ENCODE results near the gene MTIF3. TPM values are rescaled to one million over a fixed set of nuclear protein-coding genes. Genes with fewer than 3 reads are reported as not detected.

MTIF3 gene
- polyA plus RNA-seq, 1 donor (not counting 4 experiments of a cell fraction or from before 2014, with no cell fraction given): 56.1 TPM

GRCh38 chr13:27432611-27433210, 17.7 kb downstream of the MTIF3 start:
- H3K79me2 ChIP-seq (ENCODE audit: control insufficient read depth, insufficient read depth, low read length): peaks cover 11% of the 10 kb centered on the region
- H3K9me1 ChIP-seq (ENCODE audit: control insufficient read depth, extremely low read depth, insufficient read depth, low read length): no peaks in the 10 kb centered on the region
- peaks cover 13 to 34% of the 10 kb centered on the region in 2 experiments for H3K36me3 ChIP-seq (ENCODE audit: control insufficient read depth in 2 of 2, extremely low read depth in 1 of 2, insufficient read depth in 2 of 2, low read length in 2 of 2)
- H3K4me3 ChIP-seq (ENCODE audit: control insufficient read depth in 2 of 3, extremely low read depth in 1 of 3, insufficient read depth in 2 of 3, low read depth in 1 of 3, low read length in 3 of 3): no peak overlapping the region
- H3K27ac ChIP-seq (ENCODE audit: control insufficient read depth, insufficient read depth, low read length): no peak overlapping the region
- no peaks in the 10 kb centered on the region for H3K9me3 ChIP-seq (ENCODE audit: control insufficient read depth, low read depth, low read length)
- dilution Hi-C loops (cut with MboI; ENCODE audit: extremely low pct_ligation_motif_present, low sequenced_read_pairs): no loop called here
- no peak overlapping the region for H3K4me2 ChIP-seq (ENCODE audit: control insufficient read depth, extremely low read depth, insufficient read depth, low read depth, low read length)
- FAIRE-seq (no peak), DNase-seq (ENCODE audit: low read depth, low spot score) (no peak)
- no peaks in the 10 kb centered on the region for H4K20me1 ChIP-seq (ENCODE audit: control insufficient read depth, extremely low read depth, insufficient read depth, low read length)
- no peak overlapping the region for H2AFZ ChIP-seq (ENCODE audit: control insufficient read depth, low read length)
- H3K4me1 ChIP-seq (ENCODE audit: control insufficient read depth, extremely low read depth, insufficient read depth, low read length): peaks cover 3% of the 10 kb centered on the region
- no peak overlapping the region for H3K9ac ChIP-seq (ENCODE audit: control insufficient read depth, extremely low read depth, insufficient read depth, low read length)
- TF ChIP-seq EZH2 (IDR thresholded peaks at IDR 0.05; ENCODE audit: low read length): no peak
- H3K27me3 ChIP-seq (ENCODE audit: control insufficient read depth, extremely low read depth, insufficient read depth, low read length): no peaks in the 10 kb centered on the region

- no peak overlapping the region for H3K4me3 ChIP-seq (ENCODE audit: control insufficient read depth in 2 of 3, extremely low read depth in 1 of 3, insufficient read depth in 2 of 3, low read depth in 1 of 3, low read length in 3 of 3)
- peaks cover 15% of the 10 kb centered on the region for H3K79me2 ChIP-seq (ENCODE audit: control insufficient read depth, insufficient read depth, low read length)
- no peaks in the 10 kb centered on the region for H3K9me3 ChIP-seq (ENCODE audit: control insufficient read depth, low read depth, low read length)
- dilution Hi-C loops (cut with MboI; ENCODE audit: extremely low pct_ligation_motif_present, low sequenced_read_pairs): no loop called here
- no peak overlapping the region for H3K9ac ChIP-seq (ENCODE audit: control insufficient read depth, extremely low read depth, insufficient read depth, low read length)
- H3K9me1 ChIP-seq (ENCODE audit: control insufficient read depth, extremely low read depth, insufficient read depth, low read length): no peaks in the 10 kb centered on the region
- no peak overlapping the region for H2AFZ ChIP-seq (ENCODE audit: control insufficient read depth, low read length)
- peaks cover 8% of the 10 kb centered on the region for H3K4me1 ChIP-seq (ENCODE audit: control insufficient read depth, extremely low read depth, insufficient read depth, low read length)
- DNase-seq (ENCODE audit: low read depth, low spot score): no peak
- no peaks in the 10 kb centered on the region for H4K20me1 ChIP-seq (ENCODE audit: control insufficient read depth, extremely low read depth, insufficient read depth, low read length)
- no peak for TF ChIP-seq EZH2 (IDR thresholded peaks at IDR 0.05; ENCODE audit: low read length)
- no peak for TF ChIP-seq CTCF (optimal IDR thresholded peaks at IDR 0.05 in 1 of 3, IDR thresholded peaks at IDR 0.05 in 1 of 3, conservative IDR thresholded peaks at IDR 0.05 in 1 of 3; ENCODE audit: extremely low read depth in 1 of 3, insufficient read depth in 2 of 3, low read length in 3 of 3)
- H3K4me2 ChIP-seq (ENCODE audit: control insufficient read depth, extremely low read depth, insufficient read depth, low read depth, low read length): no peak overlapping the region
- FAIRE-seq: no peak
- no peak overlapping the region for H3K27ac ChIP-seq (ENCODE audit: control insufficient read depth, insufficient read depth, low read length)
- peaks cover 13 to 34% of the 10 kb centered on the region in 2 experiments for H3K36me3 ChIP-seq (ENCODE audit: control insufficient read depth in 2 of 2, extremely low read depth in 1 of 2, insufficient read depth in 2 of 2, low read length in 2 of 2)
- no peaks in the 10 kb centered on the region for H3K27me3 ChIP-seq (ENCODE audit: control insufficient read depth, extremely low read depth, insufficient read depth, low read length)
These were observed 18.2 kb downstream of the MTIF3 start for GRCh38 chr13:27432180-27432579.

GRCh38 chr13:27428160-27428559, 22.2 kb downstream of the MTIF3 start:
- no peak overlapping the region for H3K9ac ChIP-seq (ENCODE audit: control insufficient read depth, extremely low read depth, insufficient read depth, low read length)
- H3K79me2 ChIP-seq (ENCODE audit: control insufficient read depth, insufficient read depth, low read length): peaks cover 22% of the 10 kb centered on the region
- H4K20me1 ChIP-seq (ENCODE audit: control insufficient read depth, extremely low read depth, insufficient read depth, low read length): no peaks in the 10 kb centered on the region
- peaks cover 35% of the 10 kb centered on the region for H3K4me1 ChIP-seq (ENCODE audit: control insufficient read depth, extremely low read depth, insufficient read depth, low read length)
- peaks cover 6 to 22% of the 10 kb centered on the region in 2 experiments for H3K36me3 ChIP-seq (ENCODE audit: control insufficient read depth in 2 of 2, extremely low read depth in 1 of 2, insufficient read depth in 2 of 2, low read length in 2 of 2)
- dilution Hi-C loops (cut with MboI; ENCODE audit: extremely low pct_ligation_motif_present, low sequenced_read_pairs): no loop called here
- no peak overlapping the region for H3K4me2 ChIP-seq (ENCODE audit: control insufficient read depth, extremely low read depth, insufficient read depth, low read depth, low read length)
- H3K9me1 ChIP-seq (ENCODE audit: control insufficient read depth, extremely low read depth, insufficient read depth, low read length): no peaks in the 10 kb centered on the region
- H3K9me3 ChIP-seq (ENCODE audit: control insufficient read depth, low read depth, low read length): no peaks in the 10 kb centered on the region
- TF ChIP-seq CTCF (optimal IDR thresholded peaks at IDR 0.05 in 1 of 3, IDR thresholded peaks at IDR 0.05 in 1 of 3, conservative IDR thresholded peaks at IDR 0.05 in 1 of 3; ENCODE audit: extremely low read depth in 1 of 3, insufficient read depth in 2 of 3, low read length in 3 of 3) (no peak), EZH2 (IDR thresholded peaks at IDR 0.05; ENCODE audit: low read length) (no peak)
- H3K27me3 ChIP-seq (ENCODE audit: control insufficient read depth, extremely low read depth, insufficient read depth, low read length): no peaks in the 10 kb centered on the region
- DNase-seq (ENCODE audit: low read depth, low spot score): no peak
- no peak overlapping the region for H3K4me3 ChIP-seq (ENCODE audit: control insufficient read depth in 2 of 3, extremely low read depth in 1 of 3, insufficient read depth in 2 of 3, low read depth in 1 of 3, low read length in 3 of 3)
- no peak overlapping the region for H3K27ac ChIP-seq (ENCODE audit: control insufficient read depth, insufficient read depth, low read length)
- no peak overlapping the region for H2AFZ ChIP-seq (ENCODE audit: control insufficient read depth, low read length)
- no peak for FAIRE-seq
